Measurements from ENCODE around the gene ATP6AP1.
A peak's percentile ranks its signal among the peaks of the same experiment; 100 is the strongest.

The ATP6AP1 gene, protein sequence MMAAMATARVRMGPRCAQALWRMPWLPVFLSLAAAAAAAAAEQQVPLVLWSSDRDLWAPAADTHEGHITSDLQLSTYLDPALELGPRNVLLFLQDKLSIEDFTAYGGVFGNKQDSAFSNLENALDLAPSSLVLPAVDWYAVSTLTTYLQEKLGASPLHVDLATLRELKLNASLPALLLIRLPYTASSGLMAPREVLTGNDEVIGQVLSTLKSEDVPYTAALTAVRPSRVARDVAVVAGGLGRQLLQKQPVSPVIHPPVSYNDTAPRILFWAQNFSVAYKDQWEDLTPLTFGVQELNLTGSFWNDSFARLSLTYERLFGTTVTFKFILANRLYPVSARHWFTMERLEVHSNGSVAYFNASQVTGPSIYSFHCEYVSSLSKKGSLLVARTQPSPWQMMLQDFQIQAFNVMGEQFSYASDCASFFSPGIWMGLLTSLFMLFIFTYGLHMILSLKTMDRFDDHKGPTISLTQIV

DNA sequence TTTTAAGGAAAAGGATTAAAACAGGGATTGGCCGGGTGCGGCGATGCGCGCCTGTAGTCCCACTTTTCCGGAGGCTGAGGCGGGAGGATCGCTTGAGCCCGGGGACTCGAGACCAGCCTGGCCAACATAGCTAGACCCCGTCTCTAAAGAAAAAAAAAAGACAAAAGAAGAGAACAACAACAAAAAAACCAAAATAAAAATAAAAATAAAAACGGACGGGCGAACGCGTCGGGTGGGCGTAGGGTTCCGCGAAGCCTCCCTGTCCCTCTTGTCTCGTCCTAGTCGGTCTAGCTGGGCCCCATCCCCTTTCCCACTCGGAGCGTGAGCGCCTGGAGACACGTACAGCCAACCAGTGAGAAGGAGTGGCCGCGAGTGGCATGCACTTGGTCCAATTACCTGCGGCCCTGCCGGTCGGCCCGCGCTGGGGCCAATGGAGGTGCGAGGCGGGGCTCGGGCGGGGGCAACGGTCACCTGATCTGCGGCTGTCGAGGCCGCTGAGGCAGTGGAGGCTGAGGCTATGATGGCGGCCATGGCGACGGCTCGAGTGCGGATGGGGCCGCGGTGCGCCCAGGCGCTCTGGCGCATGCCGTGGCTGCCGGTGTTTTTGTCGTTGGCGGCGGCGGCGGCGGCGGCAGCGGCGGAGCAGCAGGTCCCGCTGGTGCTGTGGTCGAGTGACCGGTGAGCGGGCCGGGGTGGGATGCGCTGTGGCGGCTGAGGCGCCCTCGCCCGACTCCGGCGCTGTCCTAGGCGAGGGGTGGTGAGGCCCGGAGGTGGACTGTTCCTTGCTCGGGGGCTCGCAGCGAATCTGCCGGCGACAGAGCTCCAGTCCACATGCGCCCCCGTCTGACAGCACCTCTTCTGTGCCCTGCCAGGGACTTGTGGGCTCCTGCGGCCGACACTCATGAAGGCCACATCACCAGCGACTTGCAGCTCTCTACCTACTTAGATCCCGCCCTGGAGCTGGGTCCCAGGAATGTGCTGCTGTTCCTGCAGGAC lies at the start of gene ATP6AP1:
ATP6AP1 (plus strand) TSS at position 502 of the 996 bp plus-strand sequence; CDS start at position 518, 16 bp downstream.
- TF ChIP-seq, protein P1, sequence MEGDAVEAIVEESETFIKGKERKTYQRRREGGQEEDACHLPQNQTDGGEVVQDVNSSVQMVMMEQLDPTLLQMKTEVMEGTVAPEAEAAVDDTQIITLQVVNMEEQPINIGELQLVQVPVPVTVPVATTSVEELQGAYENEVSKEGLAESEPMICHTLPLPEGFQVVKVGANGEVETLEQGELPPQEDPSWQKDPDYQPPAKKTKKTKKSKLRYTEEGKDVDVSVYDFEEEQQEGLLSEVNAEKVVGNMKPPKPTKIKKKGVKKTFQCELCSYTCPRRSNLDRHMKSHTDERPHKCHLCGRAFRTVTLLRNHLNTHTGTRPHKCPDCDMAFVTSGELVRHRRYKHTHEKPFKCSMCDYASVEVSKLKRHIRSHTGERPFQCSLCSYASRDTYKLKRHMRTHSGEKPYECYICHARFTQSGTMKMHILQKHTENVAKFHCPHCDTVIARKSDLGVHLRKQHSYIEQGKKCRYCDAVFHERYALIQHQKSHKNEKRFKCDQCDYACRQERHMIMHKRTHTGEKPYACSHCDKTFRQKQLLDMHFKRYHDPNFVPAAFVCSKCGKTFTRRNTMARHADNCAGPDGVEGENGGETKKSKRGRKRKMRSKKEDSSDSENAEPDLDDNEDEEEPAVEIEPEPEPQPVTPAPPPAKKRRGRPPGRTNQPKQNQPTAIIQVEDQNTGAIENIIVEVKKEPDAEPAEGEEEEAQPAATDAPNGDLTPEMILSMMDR (IDR thresholded peaks at IDR 0.05; ENCODE audit: low read length, missing control alignments): no peak
- DNase-seq (ENCODE audit: low read depth): peak; percentile 95
- peak within 1 kb of the TSS; percentile 66 for H3K4me3 ChIP-seq (replicated peaks; ENCODE audit: low read depth, low read length)

- peak; percentile 98 for DNase-seq (ENCODE audit: low read depth)
- H3K4me3 ChIP-seq (replicated peaks; ENCODE audit: low read depth, low read length): peak within 1 kb of the TSS; percentile 70
- TF ChIP-seq, protein P1 (IDR thresholded peaks at IDR 0.05; ENCODE audit: low read length, missing control alignments): no peak
These were observed 49.5 kb upstream of the ATP6AP1 start, which contains the start of gene EMD for GRCh38 chrX:154378799-154379568. Gene EMD, plus strand, starts transcription at chrX:154379295. Its CDS starts 190 bp downstream, at chrX:154379485.

DNA sequence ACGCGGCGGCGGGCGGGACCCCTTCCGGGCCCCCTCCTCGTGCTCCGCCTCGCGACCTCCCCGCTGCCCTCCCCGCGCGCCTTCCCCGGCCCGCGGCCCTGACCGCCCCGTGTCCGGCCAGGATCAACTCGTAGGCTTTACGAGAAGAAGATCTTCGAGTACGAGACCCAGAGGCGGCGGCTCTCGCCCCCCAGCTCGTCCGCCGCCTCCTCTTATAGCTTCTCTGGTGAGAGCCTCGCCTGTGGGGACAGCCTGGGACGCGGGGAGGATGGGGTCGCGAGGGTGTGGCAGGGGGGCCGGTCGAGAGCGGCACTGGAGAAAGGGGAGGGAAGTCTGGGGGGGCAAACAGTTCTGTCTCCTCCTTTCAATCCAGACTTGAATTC lies 48.9 kb upstream of the ATP6AP1 start:
- DNase-seq (ENCODE audit: low read depth): no peak
- TF ChIP-seq, protein P1 (IDR thresholded peaks at IDR 0.05; ENCODE audit: low read length, missing control alignments): no peak
- peak overlapping the region; percentile 70 for H3K4me3 ChIP-seq (replicated peaks; ENCODE audit: low read depth, low read length)

DNA sequence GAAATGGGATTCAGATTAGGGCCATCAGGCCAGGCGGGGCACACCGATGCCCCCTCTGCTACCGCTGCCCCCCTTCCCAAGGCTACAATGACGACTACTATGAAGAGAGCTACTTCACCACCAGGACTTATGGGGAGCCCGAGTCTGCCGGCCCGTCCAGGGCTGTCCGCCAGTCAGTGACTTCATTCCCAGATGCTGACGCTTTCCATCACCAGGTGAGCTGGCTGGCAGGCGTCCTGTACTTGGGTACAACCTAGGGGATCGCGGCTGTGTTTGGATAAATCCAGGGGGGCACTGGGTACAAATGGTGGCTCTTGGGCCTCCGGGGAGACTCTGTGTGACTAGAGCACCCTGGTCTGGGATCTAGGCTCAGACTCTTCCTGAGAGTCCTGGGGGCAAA lies 48.3 kb upstream of the ATP6AP1 start:
- DNase-seq (ENCODE audit: low read depth): no peak
- peak overlapping the region; percentile 70 for H3K4me3 ChIP-seq (replicated peaks; ENCODE audit: low read depth, low read length)
- TF ChIP-seq, protein P1 (IDR thresholded peaks at IDR 0.05; ENCODE audit: low read length, missing control alignments): no peak

DNA sequence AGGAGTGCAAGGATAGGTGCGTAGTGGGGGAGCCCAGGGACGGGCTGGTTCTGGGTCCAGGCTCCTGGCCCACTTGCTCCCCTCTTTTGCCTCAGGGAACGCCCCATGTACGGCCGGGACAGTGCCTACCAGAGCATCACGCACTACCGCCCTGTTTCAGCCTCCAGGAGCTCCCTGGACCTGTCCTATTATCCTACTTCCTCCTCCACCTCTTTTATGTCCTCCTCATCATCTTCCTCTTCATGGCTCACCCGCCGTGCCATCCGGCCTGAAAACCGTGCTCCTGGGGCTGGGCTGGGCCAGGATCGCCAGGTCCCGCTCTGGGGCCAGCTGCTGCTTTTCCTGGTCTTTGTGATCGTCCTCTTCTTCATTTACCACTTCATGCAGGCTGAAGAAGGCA lies 47.7 kb upstream of the ATP6AP1 start:
- TF ChIP-seq, protein P1 (IDR thresholded peaks at IDR 0.05; ENCODE audit: low read length, missing control alignments): no peak
- no peak for DNase-seq (ENCODE audit: low read depth)
- H3K4me3 ChIP-seq (replicated peaks; ENCODE audit: low read depth, low read length): peak overlapping the region; percentile 70

GRCh38 chrX:154381271-154381670 lies 47.2 kb upstream of the ATP6AP1 start:
- DNase-seq (ENCODE audit: low read depth): no peak
- no peak overlapping the region for H3K4me3 ChIP-seq (replicated peaks; ENCODE audit: low read depth, low read length)
- TF ChIP-seq, protein P1 (IDR thresholded peaks at IDR 0.05; ENCODE audit: low read length, missing control alignments): no peak

Measured in fibroblast of pulmonary artery (primary cell).